ENCODE results near the gene LZTS3. TPM values are rescaled to one million over a fixed set of nuclear protein-coding genes. Genes with fewer than 3 reads are reported as not detected.

The LZTS3 gene
- total and polyA plus RNA-seq, 2 of the 13 experiments (the other 11 are each of a cell fraction or from before 2014, with no cell fraction given) = 10.1 to 31.3 TPM

GRCh38 chr20:3172933-3173609 lies at the start of gene LZTS3 (continued):
- no peak for TF ChIP-seq TCF7 (IDR thresholded peaks at IDR 0.05; ENCODE audit: low read depth)
- no peak for TF ChIP-seq ZNF343 (CRISPR knock-in tag; IDR thresholded peaks at IDR 0.05)
- no peak for TF ChIP-seq ZNF660 (CRISPR knock-in tag; IDR thresholded peaks at IDR 0.05; ENCODE audit: borderline replicate concordance, low read depth)
- TF ChIP-seq PCBP2 (optimal IDR thresholded peaks at IDR 0.05; ENCODE audit: low read depth, low read length, poor library complexity, severe bottlenecking) = no peak
- TF ChIP-seq ZNF564 (CRISPR knock-in tag; IDR thresholded peaks at IDR 0.05) = no peak
- TF ChIP-seq AGO2 (optimal IDR thresholded peaks at IDR 0.05; ENCODE audit: low read depth, low read length) = no peak
- TF ChIP-seq ASH2L (IDR thresholded peaks at IDR 0.05; ENCODE audit: insufficient read length, low read depth, low read length) = peak; percentile 16
- TF ChIP-seq ZNF414 (CRISPR knock-in tag; IDR thresholded peaks at IDR 0.05) = peak; percentile 21; the same call in 1 of the 2 replicates
- peak; percentile 83 for TF ChIP-seq EED (CRISPR knock-in tag; IDR thresholded peaks at IDR 0.05)
- TF ChIP-seq ZNF136 (CRISPR knock-in tag; IDR thresholded peaks at IDR 0.05; ENCODE audit: low read depth) = 0 out of 2 replicates have a peak, but pooled peaks have one; percentile 1
- TF ChIP-seq STAG1 (CRISPR knock-in tag; IDR thresholded peaks at IDR 0.05) = 0 out of 2 replicates have a peak, but pooled peaks have one; percentile 19
- 0 out of 2 replicates have a peak, but pooled peaks have one; percentile 71 for TF ChIP-seq ZNF713 (CRISPR knock-in tag; IDR thresholded peaks at IDR 0.05)
- peak; percentile 47; the same call in 1 of the 2 replicates for TF ChIP-seq BATF2 (CRISPR knock-in tag; IDR thresholded peaks at IDR 0.05)
- no peak for TF ChIP-seq PPARG (CRISPR knock-in tag; conservative IDR thresholded peaks at IDR 0.05)
- no peak for TF ChIP-seq ZNF207 (IDR thresholded peaks at IDR 0.05; ENCODE audit: borderline replicate concordance)
- TF ChIP-seq MEIS1 (CRISPR knock-in tag; IDR thresholded peaks at IDR 0.05; ENCODE audit: borderline replicate concordance) = peak; percentile 50
- no peak for TF ChIP-seq ZNF124 (CRISPR knock-in tag; IDR thresholded peaks at IDR 0.05)
- no peak for TF ChIP-seq RBAK (CRISPR knock-in tag; IDR thresholded peaks at IDR 0.05)
- no peak for TF ChIP-seq ZFP1 (CRISPR knock-in tag; IDR thresholded peaks at IDR 0.05)
- 0 out of 2 replicates have a peak, but pooled peaks have one; percentile 90 for TF ChIP-seq ZNF235 (CRISPR knock-in tag; IDR thresholded peaks at IDR 0.05; ENCODE audit: borderline replicate concordance)
- 0 out of 2 replicates have a peak, but pooled peaks have one; percentile 27 for TF ChIP-seq ZNF431 (CRISPR knock-in tag; IDR thresholded peaks at IDR 0.05; ENCODE audit: borderline replicate concordance, low read depth)
- no peak for TF ChIP-seq MAZ (IDR thresholded peaks at IDR 0.05; ENCODE audit: borderline replicate concordance, low read depth, low read length)
- peak; percentile 94 for TF ChIP-seq MAZ (CRISPR knock-in tag; IDR thresholded peaks at IDR 0.05; ENCODE audit: low read depth)
- peak; percentile 64 for TF ChIP-seq BORCS8-MEF2B (CRISPR knock-in tag; IDR thresholded peaks at IDR 0.05)
- TF ChIP-seq GTF2F1 (IDR thresholded peaks at IDR 0.05; ENCODE audit: low read length) = peak; percentile 47; the same call in 1 of the 2 replicates
- TF ChIP-seq CBX5 (CRISPR knock-in tag; IDR thresholded peaks at IDR 0.05; ENCODE audit: borderline replicate concordance) = peak; percentile 46; the same call in 1 of the 2 replicates
- no peak for TF ChIP-seq ZNF850 (CRISPR knock-in tag; conservative IDR thresholded peaks at IDR 0.05)
- TF ChIP-seq IRX3 (CRISPR knock-in tag; IDR thresholded peaks at IDR 0.05; ENCODE audit: borderline replicate concordance, low read depth) = peak; percentile 62
- no peak for TF ChIP-seq ZBTB25 (CRISPR knock-in tag; IDR thresholded peaks at IDR 0.05)
